Measurements from ENCODE around the gene ANKRD9. TPM values are rescaled to one million over a fixed set of nuclear protein-coding genes. Genes with fewer than 3 reads are reported as not detected.
"Not testable (repeated sequence)": the region's sequence is repeated elsewhere in the genome, so short reads cannot be mapped to it uniquely, and the experiment has no call there.

The ANKRD9 gene
- total and polyA plus RNA-seq, 2 experiments from 2014 or later: 46.5 to 90.7 TPM

DNA sequence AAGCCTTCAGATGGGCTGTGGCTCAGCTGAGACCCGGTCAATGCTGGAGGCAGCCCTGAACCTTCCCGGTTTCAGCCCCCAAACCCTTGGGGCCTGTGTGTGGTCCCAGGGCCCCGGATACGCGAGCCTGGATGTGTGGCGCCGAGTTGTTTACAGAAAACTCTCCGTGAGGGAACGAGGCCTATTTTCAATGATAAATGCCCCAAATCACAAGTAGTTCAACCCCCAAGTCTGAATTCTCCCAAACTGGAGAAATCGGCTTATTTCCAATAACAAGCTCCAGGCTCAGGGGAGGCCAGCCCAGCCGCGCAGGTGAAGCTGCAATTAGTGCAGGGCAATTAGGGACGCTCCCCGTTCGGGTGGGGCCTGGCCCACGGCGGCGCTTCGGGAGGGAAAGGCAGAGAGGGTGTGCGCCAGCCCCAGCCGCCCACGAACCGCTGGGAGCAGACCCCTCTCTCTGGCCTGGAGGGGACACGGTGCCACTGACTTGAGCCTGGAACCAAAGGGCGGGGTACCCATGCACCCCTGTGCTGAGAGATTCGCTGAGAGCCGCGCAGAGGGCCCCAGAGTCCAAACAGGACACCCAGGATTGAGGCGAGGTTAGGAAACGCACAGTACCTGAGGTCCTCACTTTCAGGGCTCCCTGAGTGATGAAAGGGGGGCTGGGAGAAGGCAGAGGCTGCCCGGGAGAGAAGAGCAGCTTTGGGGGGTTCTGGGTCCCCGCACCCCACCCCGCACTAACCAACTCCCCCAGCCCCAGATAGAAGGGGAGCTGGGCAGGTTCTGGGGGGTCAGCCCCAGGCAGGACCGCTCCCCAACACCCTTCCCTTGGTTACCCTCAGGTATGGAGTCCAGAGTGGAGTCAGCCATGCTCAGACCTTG, 14.2 kb upstream of the ANKRD9 start:
- Histone ChIP-seq H3K4me1 (ENCODE audit: insufficient read depth) (peaks cover 9% of the 10 kb centered on the region), H3K27me3 (no peaks in the 10 kb centered on the region), H4K20me1 (ENCODE audit: insufficient read depth, poor library complexity, severe bottlenecking) (no peaks in the 10 kb centered on the region), H3K79me2 (no peaks in the 10 kb centered on the region), H3K4me3 (no peak overlapping the region), H3K36me3 (replicated peaks; ENCODE audit: insufficient read depth, low read depth) (no peaks in the 10 kb centered on the region), H3K27ac (no peak overlapping the region), H2AFZ (peak overlapping the region; percentile 4), H3K9me3 (ENCODE audit: low read depth) (no peaks in the 10 kb centered on the region), H3K4me2 (peak overlapping the region; percentile 55), H3K9me2 (replicated peaks; ENCODE audit: insufficient read depth) (no peaks in the 10 kb centered on the region)
- peak; percentile 14 for DNase-seq (ENCODE audit: low spot score)
- WGBS (ENCODE audit: low lambda C conversion rate, missing lambda C conversion rate): 75% methylated on average over 34 of the region's 34 CpGs
- TF ChIP-seq CTCF (IDR thresholded peaks at IDR 0.05; ENCODE audit: poor library complexity) (no peak), EZH2phosphoT487 (IDR thresholded peaks at IDR 0.05; ENCODE audit: low read depth, severe bottlenecking, unreplicated experiment) (no peak), EZH2 (IDR thresholded peaks at IDR 0.05; ENCODE audit: borderline replicate concordance) (no peak)

DNA sequence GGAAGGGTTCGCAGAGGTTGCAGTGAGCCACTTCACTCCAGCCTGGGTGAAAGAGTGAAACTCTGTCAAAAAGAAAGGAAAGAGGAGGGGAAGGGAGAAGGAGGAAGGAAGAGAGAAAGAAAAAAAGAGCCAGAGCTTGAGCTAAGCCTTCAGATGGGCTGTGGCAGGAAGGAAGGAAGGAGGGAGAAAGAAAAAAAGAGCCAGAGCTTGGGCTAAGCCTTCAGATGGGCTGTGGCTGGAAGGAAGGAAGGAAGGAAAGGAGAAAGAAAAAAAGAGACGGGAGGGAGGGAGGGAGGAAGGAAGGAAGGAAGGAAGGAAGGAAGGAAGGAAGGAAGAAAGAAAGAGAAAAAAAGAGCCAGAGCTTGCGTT, 13.6 kb upstream of the ANKRD9 start:
- no peak for DNase-seq (ENCODE audit: low spot score)
- Histone ChIP-seq H3K36me3 (replicated peaks; ENCODE audit: insufficient read depth, low read depth) (no peaks in the 10 kb centered on the region), H3K27me3 (no peaks in the 10 kb centered on the region), H3K4me1 (ENCODE audit: insufficient read depth) (peaks cover 9% of the 10 kb centered on the region), H3K27ac (no peak overlapping the region), H3K4me2 (no peak overlapping the region), H3K79me2 (no peaks in the 10 kb centered on the region), H4K20me1 (ENCODE audit: insufficient read depth, poor library complexity, severe bottlenecking) (no peaks in the 10 kb centered on the region), H2AFZ (no peak overlapping the region), H3K4me3 (no peak overlapping the region), H3K9me2 (replicated peaks; ENCODE audit: insufficient read depth) (no peaks in the 10 kb centered on the region), H3K9me3 (ENCODE audit: low read depth) (no peaks in the 10 kb centered on the region)
- WGBS (ENCODE audit: low lambda C conversion rate, missing lambda C conversion rate): 83% methylated on average over 2 of the region's 3 CpGs
- TF ChIP-seq EZH2phosphoT487 (IDR thresholded peaks at IDR 0.05; ENCODE audit: low read depth, severe bottlenecking, unreplicated experiment) (no peak), CTCF (IDR thresholded peaks at IDR 0.05; ENCODE audit: poor library complexity) (no peak), EZH2 (IDR thresholded peaks at IDR 0.05; ENCODE audit: borderline replicate concordance) (no peak)

GRCh38 chr14:102519709-102520108, 10.1 kb upstream of the ANKRD9 start:
- H3K4me2 ChIP-seq; H3K27ac ChIP-seq; DNase-seq (ENCODE audit: low spot score); H3K4me1 ChIP-seq (ENCODE audit: insufficient read depth); H3K9me3 ChIP-seq (ENCODE audit: low read depth); H4K20me1 ChIP-seq (ENCODE audit: insufficient read depth, poor library complexity, severe bottlenecking); H3K36me3 ChIP-seq (replicated peaks; ENCODE audit: insufficient read depth, low read depth); H2AFZ ChIP-seq; H3K79me2 ChIP-seq; H3K9me2 ChIP-seq (replicated peaks; ENCODE audit: insufficient read depth); H3K4me3 ChIP-seq; H3K27me3 ChIP-seq: not testable (repeated sequence)
- WGBS (ENCODE audit: low lambda C conversion rate, missing lambda C conversion rate): 91% methylated on average over 5 of the region's 5 CpGs

DNA sequence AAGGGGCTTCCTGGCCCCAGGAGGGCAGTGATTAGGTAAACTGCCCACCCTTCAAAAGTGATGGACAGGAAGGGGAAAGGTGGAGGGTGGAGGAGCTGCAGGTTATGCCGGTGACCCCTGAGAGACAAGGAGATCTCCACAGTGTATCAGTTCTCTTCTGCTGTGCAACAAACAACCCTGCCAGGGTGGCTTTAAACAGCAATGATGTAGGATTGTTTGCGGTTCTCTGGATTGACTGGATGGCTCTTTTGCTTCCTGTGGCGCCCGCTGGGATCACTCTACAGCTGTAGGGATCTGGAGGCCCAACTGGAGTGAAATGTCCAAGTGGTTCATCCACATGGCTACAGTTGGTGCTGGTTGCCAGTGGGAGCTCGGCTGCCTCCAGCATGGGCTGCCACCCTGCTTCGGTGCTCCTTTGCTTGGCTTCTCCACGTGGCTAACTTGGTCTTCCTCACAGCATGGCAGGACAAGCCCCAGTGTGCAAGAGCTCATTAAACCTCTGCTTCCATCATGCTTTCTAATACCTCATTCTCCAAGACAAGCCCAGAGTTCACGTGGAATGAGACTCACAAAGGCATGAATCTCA, 8.6 kb upstream of the ANKRD9 start:
- no peaks in the 10 kb centered on the region for H4K20me1 ChIP-seq (ENCODE audit: insufficient read depth, poor library complexity, severe bottlenecking)
- H3K9me3 ChIP-seq (ENCODE audit: low read depth): no peaks in the 10 kb centered on the region
- DNase-seq (ENCODE audit: low spot score): no peak
- H3K27ac ChIP-seq: no peak overlapping the region
- 86% methylated on average over 8 of the region's 8 CpGs for WGBS (ENCODE audit: low lambda C conversion rate, missing lambda C conversion rate)
- H3K36me3 ChIP-seq (replicated peaks; ENCODE audit: insufficient read depth, low read depth): no peaks in the 10 kb centered on the region
- H3K79me2 ChIP-seq: no peaks in the 10 kb centered on the region
- H3K4me2 ChIP-seq: no peak overlapping the region
- no peak overlapping the region for H3K4me3 ChIP-seq
- no peaks in the 10 kb centered on the region for H3K9me2 ChIP-seq (replicated peaks; ENCODE audit: insufficient read depth)
- H3K4me1 ChIP-seq (ENCODE audit: insufficient read depth): no peaks in the 10 kb centered on the region
- TF ChIP-seq EZH2phosphoT487 (IDR thresholded peaks at IDR 0.05; ENCODE audit: low read depth, severe bottlenecking, unreplicated experiment) (no peak), EZH2 (IDR thresholded peaks at IDR 0.05; ENCODE audit: borderline replicate concordance) (no peak), CTCF (IDR thresholded peaks at IDR 0.05; ENCODE audit: poor library complexity) (no peak)
- no peak overlapping the region for H2AFZ ChIP-seq
- H3K27me3 ChIP-seq: no peaks in the 10 kb centered on the region

All from hepatocyte (in vitro differentiated cells).